GM12865 (cell line): ENCODE data around the gene OBSL1.
A peak's percentile ranks its signal among the peaks of the same experiment; 100 is the strongest.

Experiments used
- DNase-seq: peaks from one replicate; pipeline ENCODE4 v3.0.0; 2010; ENCODE audit warnings: low read depth
- H3K4me3 ChIP-seq: 2 replicates; pipeline ENCODE4 v1.5.1; 2011; ENCODE audit warnings: mild to moderate bottlenecking, low read depth, low read length, control low read depth
- TF ChIP-seq, protein P1 (sequence below): IDR thresholded peaks from 2 replicates; pipeline ENCODE4 v1.5.1; 2011; ENCODE audit warnings: low read length, control low read depth, low read depth, inconsistent platforms; ENCODE audit not compliant: insufficient read depth; ENCODE audit errors: missing control alignments

The OBSL1 gene

DNA sequence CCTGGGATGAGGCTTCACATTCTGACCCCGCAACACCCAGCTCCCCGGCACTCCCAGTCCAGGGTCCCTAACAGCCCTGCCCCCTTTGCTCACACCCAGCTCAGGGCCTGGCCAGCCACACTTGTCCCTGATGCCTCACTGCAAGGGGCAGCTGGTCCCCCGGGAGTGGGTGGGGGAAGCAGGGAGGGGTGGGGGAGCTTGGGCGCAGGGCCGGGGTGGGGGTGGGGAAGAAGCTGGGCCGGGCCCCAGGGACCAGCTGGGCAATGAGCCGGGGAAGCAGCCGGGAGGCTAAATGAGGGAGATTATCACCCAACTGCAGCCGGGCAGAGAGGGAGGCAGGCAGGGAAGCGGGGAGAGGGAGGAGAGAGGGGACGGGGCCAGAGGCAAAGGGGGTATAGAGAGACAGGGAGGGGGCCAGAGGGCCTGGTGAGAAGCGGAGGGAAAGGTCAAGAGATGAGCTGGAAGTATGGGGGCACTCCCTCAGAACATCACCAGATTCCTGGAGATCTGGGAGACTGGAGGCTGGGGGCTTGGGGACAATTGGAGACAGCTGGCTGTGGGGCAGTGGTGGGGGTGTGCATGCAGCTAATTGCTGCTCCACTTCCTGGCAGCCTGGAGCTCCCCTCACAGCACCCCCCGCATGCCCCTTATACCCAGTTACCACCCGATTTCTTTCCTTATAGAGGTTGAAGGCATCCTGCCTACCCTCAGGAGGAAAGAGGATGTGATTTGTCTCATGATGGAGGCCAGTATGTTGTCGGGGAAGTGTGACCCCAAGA, 59.6 kb downstream of the OBSL1 start:
- TF ChIP-seq, protein P1, sequence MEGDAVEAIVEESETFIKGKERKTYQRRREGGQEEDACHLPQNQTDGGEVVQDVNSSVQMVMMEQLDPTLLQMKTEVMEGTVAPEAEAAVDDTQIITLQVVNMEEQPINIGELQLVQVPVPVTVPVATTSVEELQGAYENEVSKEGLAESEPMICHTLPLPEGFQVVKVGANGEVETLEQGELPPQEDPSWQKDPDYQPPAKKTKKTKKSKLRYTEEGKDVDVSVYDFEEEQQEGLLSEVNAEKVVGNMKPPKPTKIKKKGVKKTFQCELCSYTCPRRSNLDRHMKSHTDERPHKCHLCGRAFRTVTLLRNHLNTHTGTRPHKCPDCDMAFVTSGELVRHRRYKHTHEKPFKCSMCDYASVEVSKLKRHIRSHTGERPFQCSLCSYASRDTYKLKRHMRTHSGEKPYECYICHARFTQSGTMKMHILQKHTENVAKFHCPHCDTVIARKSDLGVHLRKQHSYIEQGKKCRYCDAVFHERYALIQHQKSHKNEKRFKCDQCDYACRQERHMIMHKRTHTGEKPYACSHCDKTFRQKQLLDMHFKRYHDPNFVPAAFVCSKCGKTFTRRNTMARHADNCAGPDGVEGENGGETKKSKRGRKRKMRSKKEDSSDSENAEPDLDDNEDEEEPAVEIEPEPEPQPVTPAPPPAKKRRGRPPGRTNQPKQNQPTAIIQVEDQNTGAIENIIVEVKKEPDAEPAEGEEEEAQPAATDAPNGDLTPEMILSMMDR = no peak
- H3K4me3 ChIP-seq = no peak overlapping the region
- no peak for DNase-seq

DNA sequence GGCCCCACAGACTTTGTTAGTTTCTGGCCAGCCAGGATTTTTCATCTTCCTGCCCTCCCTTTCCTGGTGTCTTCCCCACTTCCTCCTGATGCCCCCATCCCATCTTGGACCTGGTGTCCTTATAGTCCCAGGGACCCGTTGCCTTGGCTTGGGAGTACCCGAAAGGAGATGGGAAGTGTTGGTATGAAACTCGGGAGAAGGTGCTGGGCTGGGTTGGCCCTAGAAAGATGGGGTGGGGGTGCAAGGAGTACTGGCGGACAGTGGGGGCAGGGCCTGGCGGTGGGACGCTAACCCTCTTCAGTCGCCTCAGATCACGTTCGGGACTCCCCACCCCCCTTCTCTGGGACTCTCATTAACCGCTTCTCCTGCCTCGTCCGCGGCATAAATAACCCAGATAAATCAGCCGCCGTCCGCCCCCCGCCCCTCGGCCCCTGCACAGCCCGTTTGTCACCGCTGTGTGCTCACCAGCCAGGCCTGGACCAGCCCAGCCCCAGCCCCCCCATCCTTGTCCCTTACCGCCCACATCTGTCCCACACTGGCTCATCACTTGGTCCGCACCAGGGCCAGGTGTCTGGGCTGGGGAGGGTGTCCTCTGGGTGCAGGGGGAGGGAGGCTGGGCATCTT, 60.7 kb downstream of the OBSL1 start:
- DNase-seq = no peak
- TF ChIP-seq, protein P1 = no peak
- H3K4me3 ChIP-seq = no peak overlapping the region

DNA sequence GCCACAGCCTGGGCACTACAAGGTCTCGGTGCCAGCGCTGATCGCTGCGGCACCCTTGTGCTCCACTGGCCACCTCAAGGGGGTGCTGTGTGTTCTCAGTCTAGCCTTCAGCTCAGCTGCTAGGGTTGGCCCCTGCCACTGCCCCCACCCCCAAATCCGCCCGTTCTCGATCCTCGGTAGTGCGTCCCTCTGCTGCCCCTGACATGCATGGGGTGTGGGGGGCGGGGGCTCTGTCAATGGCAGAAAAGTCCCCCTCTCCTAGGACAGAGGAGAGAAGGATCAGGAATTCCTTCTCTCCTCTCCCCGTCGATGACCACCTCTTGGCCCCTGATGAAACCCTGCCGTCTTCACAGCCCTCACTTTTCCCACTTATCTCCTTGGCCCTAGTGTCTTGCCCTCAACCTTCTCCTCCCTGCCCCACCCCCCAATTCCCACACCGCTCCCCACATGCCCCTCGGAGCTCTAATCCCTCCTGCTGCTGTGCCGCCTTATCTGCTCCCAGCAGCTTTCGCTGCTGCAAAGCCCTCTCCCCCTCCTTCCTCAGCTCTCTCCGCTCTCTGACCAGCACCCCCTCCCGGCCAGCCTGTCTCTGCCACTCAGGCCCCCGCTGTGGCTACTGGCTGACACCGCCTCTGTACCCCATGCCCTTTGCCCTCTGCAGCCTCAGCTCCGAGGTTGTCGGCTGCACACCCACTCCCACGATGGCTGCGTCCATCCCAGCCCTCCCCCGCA, 61.4 kb downstream of the OBSL1 start:
- DNase-seq = peak; percentile 35
- TF ChIP-seq, protein P1 = peak; percentile 68
- no peak overlapping the region for H3K4me3 ChIP-seq

DNA sequence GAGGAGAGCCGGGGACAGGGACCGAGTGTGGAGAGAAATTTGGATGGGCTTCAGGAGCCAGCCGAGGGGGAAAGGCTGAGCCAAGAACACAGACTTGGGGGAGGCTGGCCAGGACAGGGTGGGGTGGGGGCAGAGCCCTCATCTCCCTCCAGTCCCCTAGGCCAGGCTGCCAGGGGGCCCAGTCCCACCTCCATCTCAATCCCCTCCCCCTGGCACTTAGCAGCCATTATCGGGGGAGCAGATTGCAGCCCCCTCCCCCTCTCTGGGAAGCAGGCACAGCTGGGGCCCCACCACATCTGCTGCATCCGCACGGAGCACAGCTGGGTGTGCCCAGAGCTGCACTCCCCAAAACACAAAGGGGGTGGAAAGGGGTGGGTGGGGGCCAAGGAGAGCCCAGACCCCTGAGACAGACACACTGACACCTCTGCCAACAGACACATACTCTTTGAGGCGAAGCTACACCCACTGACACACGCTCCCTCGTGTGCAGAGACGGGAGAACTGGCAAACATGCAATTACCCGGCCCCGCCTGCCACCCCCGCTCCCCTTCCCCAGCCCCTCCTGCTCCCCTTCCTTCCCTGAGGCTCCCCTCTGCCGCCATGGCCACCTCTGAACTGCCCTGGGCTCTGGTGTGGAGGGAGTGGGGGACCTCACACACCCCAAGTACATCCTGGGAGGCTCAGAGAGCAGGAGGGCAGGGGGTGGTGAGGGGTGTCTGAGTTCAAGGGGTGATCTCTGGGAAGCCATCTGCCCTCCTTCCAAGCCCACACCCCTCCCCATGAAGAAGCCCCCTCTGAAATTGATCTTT, 62.2 kb downstream of the OBSL1 start:
- TF ChIP-seq, protein P1 = no peak
- no peak for DNase-seq
- H3K4me3 ChIP-seq = no peak overlapping the region

DNA sequence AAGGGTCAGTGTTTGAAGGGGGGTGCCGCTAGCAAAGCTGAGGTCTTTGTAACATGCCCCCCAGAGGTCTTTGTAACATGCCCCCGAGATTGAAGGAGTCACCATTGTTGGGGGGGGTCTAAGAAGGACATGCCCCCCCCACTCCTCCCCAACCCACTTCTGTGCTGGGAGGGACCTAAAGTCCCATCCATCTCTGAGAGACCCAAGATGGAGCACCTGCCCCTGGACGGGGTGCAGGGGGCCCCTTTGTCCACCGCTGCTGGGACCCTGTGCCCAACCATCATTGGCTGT, 63.0 kb downstream of the OBSL1 start:
- no peak for DNase-seq
- H3K4me3 ChIP-seq = no peak overlapping the region
- TF ChIP-seq, protein P1 = no peak

DNA sequence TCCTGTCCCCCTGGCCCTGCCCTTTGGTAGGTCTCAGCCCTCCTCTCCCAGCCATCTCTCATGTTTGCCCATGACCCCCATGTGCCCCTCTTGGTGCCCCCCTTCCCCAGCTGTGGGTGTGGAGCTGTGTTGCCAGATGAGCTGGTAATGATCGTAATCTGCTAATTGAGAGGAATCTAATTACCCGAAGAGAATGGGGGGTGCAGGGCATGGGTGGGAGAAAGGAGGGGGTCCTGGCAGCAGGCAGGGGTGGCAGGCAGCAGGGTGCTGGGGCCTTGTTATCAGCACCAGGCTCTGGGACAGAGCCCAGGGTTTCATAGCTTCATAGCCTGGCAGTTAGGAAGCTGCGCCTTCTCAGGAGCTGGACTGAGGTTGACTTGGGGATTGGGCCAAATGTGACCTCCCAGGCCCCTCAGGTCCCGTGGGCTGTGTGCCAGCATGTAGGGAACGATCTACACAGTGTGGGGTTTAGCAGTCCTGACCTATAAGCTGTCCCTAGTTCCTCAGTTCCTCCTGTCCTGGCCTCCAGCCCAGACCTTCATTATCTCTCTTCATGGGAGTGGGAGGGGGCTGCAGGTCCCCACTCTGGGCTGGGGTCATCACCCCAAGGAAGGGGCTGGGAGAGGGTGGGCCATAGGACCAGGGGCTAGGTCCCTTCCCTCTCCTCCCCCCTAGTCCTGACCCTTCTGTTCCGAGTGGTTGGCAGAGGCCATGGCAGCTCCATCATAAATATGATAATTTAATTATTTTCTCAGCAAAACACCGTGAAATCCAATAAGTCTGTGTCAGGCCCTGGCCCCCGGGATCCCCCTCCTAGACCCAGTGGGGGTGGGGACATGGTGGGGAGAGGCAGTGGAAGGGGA, 63.5 kb downstream of the OBSL1 start:
- no peak for DNase-seq
- H3K4me3 ChIP-seq = no peak overlapping the region
- TF ChIP-seq, protein P1 = no peak
